ENCODE results near the gene UTP4.

The UTP4 gene

GRCh38 chr16:69176033-69176800 is 43.8 kb downstream of the UTP4 start:
- no peak for DNase-seq (ENCODE audit: low read depth)
- no peak overlapping the region for H3K4me3 ChIP-seq (ENCODE audit: low read depth, low read length)
- TF ChIP-seq CTCF (IDR thresholded peaks at IDR 0.05; ENCODE audit: low read depth, low read length, missing control alignments): no peak

GRCh38 chr16:69179328-69180010 is 47.0 kb downstream of the UTP4 start:
- no peak overlapping the region for H3K4me3 ChIP-seq (ENCODE audit: low read depth, low read length)
- DNase-seq (ENCODE audit: low read depth): no peak
- TF ChIP-seq CTCF (IDR thresholded peaks at IDR 0.05; ENCODE audit: low read depth, low read length, missing control alignments): no peak

GRCh38 chr16:69180011-69180338 is 47.5 kb downstream of the UTP4 start:
- no peak for TF ChIP-seq CTCF (IDR thresholded peaks at IDR 0.05; ENCODE audit: low read depth, low read length, missing control alignments)
- H3K4me3 ChIP-seq (ENCODE audit: low read depth, low read length): no peak overlapping the region
- DNase-seq (ENCODE audit: low read depth): no peak

- H3K4me3 ChIP-seq (ENCODE audit: low read depth, low read length): no peak overlapping the region
- DNase-seq (ENCODE audit: low read depth): no peak
- TF ChIP-seq CTCF (IDR thresholded peaks at IDR 0.05; ENCODE audit: low read depth, low read length, missing control alignments): no peak
Measured at GRCh38 chr16:69182730-69183416, 50.4 kb downstream of the UTP4 start.

- DNase-seq (ENCODE audit: low read depth): peak; percentile 92
- TF ChIP-seq CTCF (IDR thresholded peaks at IDR 0.05; ENCODE audit: low read depth, low read length, missing control alignments): no peak
- peak within 1 kb of the TSS; percentile 78 for H3K4me3 ChIP-seq (ENCODE audit: low read depth, low read length)
Measured at GRCh38 chr16:69186642-69187445, 54.4 kb downstream of the UTP4 start, which contains the start of gene SNTB2. SNTB2 (plus strand) TSS chr16:69187164; CDS start chr16:69187167, 3 bp downstream.

GRCh38 chr16:69187446-69188235 is 55.2 kb downstream of the UTP4 start:
- no peak for TF ChIP-seq CTCF (IDR thresholded peaks at IDR 0.05; ENCODE audit: low read depth, low read length, missing control alignments)
- DNase-seq (ENCODE audit: low read depth): no peak
- peak overlapping the region; percentile 78 for H3K4me3 ChIP-seq (ENCODE audit: low read depth, low read length)

All from GM12864 (cell line).